Loucy (cell line): ENCODE measurements around the gene NRG2.

Source experiments
- EZH2phosphoT487 ChIP-seq: fragments of 200-600 bp; IDR thresholded peaks from 2 replicates; pipeline ENCODE4 v1.6.1; 2018; ENCODE audit warnings: antibody characterized with exemption, mild to moderate bottlenecking, moderate library complexity, borderline replicate concordance
- TF ChIP-seq, protein P1 (sequence below): fragments of 200-600 bp; sonication (generic); conservative IDR thresholded peaks from 2 replicates; pipeline ENCODE4 v1.5.1; 2014; ENCODE audit warnings: mild to moderate bottlenecking, antibody characterized with exemption, low read length

DNA sequence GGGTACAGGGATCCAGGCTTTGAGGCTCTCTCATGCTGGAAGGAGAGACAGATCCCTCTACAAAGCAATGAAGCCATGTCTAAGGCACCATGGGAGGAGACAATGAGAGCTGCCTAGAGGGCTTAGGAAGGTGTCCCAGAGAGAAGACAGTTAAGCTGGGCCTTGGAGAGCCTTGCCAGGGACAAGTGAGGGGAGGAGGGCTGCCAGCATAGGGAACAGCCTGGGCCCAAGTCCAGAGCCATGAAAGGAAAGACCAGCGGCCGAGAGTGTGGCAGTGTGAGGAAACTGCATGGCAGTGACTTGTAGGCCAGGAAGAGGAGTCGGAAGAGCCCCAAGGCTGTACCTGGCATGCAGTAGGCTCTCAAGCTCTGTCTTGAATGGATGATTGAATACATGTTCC, 159.0 kb downstream of the NRG2 start:
- TF ChIP-seq, protein P1, sequence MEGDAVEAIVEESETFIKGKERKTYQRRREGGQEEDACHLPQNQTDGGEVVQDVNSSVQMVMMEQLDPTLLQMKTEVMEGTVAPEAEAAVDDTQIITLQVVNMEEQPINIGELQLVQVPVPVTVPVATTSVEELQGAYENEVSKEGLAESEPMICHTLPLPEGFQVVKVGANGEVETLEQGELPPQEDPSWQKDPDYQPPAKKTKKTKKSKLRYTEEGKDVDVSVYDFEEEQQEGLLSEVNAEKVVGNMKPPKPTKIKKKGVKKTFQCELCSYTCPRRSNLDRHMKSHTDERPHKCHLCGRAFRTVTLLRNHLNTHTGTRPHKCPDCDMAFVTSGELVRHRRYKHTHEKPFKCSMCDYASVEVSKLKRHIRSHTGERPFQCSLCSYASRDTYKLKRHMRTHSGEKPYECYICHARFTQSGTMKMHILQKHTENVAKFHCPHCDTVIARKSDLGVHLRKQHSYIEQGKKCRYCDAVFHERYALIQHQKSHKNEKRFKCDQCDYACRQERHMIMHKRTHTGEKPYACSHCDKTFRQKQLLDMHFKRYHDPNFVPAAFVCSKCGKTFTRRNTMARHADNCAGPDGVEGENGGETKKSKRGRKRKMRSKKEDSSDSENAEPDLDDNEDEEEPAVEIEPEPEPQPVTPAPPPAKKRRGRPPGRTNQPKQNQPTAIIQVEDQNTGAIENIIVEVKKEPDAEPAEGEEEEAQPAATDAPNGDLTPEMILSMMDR, result no peak
- TF ChIP-seq EZH2phosphoT487, result no peak
